Kidney (tissue), 14 donors: ENCODE data around the gene SLC41A3. TPM values are rescaled to one million over a fixed set of nuclear protein-coding genes. Genes with fewer than 3 reads are reported as not detected.

Experiments
- DNase-seq, 5 donors: peaks; one replicate each; pipeline ENCODE4 v3.0.0-alpha.2; 2013 to 2020
- FAIRE-seq: peaks from 2 replicates; lab custom pipeline; 2012; peaks lifted over from hg19 to GRCh38; lab: Jason Lieb, UNC
- H3K27ac ChIP-seq, 2 donors: one replicate each; pipeline ENCODE4 v1.7.0; 2013; ENCODE audit warnings: low read depth in 2 of 2, low read length in 2 of 2, inconsistent platforms in 1 of 2
- H3K27me3 ChIP-seq: one replicate; pipeline ENCODE4 v1.7.1; 2013; ENCODE audit warnings: low read length, inconsistent platforms; ENCODE audit not compliant: control insufficient read depth, insufficient read depth
- H3K36me3 ChIP-seq, 3 donors: one replicate each; pipeline versions ENCODE4 v1.7.0 to v1.7.1; 2013; ENCODE audit warnings: low read length in 3 of 3, control low read depth in 1 of 3, inconsistent platforms in 1 of 3; ENCODE audit not compliant: insufficient read depth in 3 of 3, control insufficient read depth in 2 of 3
- H3K4me1 ChIP-seq, 3 donors: one replicate each; pipeline versions ENCODE4 v1.7.0 to v1.7.1; 2013; ENCODE audit warnings: low read length in 3 of 3, inconsistent platforms in 1 of 3, low read depth in 1 of 3; ENCODE audit not compliant: control insufficient read depth in 2 of 3, insufficient read depth in 2 of 3
- H3K4me3 ChIP-seq, 3 donors: one replicate each; pipeline versions ENCODE4 v1.7.0 to v1.8.1; 2013; ENCODE audit warnings: low read length in 3 of 3, control low read depth in 1 of 3, inconsistent platforms in 1 of 3
- H3K9ac ChIP-seq, 3 donors: one replicate each; pipeline versions ENCODE4 v1.7.0 to v1.7.1; 2013; ENCODE audit warnings: low read length in 3 of 3, control low read depth in 1 of 3, inconsistent platforms in 1 of 3
- H3K9me3 ChIP-seq, 3 donors: one replicate each; pipeline versions ENCODE4 v1.7.0 to v1.7.1; 2013; ENCODE audit warnings: low read length in 3 of 3, control low read depth in 1 of 3, inconsistent platforms in 1 of 3; ENCODE audit not compliant: control insufficient read depth in 2 of 3, insufficient read depth in 1 of 3
- intact Hi-C: fragments of 100-400 bp; cut with DNase I; formaldehyde crosslinking; loops from one replicate; pipeline ENCODE4 v1.11.1; 2022
- polyA plus RNA-seq: library from polyadenylated mRNA; stranded (reverse); fragments of 350-450 nt; fragmentation: Illumina TruSeq; extraction: RNeasy Lipid Tissue Mini Kit (QIAGEN cat#74804); gene quantifications from one replicate; pipeline ENCODE4 v1.2.3, GENCODE V29; 2014; ENCODE audit warnings: low read depth, low replicate concordance; ENCODE audit not compliant: insufficient read depth
- total RNA-seq: library from RNA; stranded (reverse); fragmentation: NEBNext Ultra II Directional; extraction: Animal tissue kit (Norgen Biotek cat#: 25700); gene quantifications from one replicate; pipeline ENCODE4 v1.2.1, GENCODE V29; 2021
- TF ChIP-seq, protein P1 (sequence below): IDR thresholded peaks from 3 replicates; pipeline ENCODE4 v1.5.1; 2012; ENCODE audit warnings: mild to moderate bottlenecking, moderate library complexity, borderline replicate concordance; ENCODE audit not compliant: insufficient read depth; ENCODE audit errors: extremely low read depth
- donor health status: control.
- donor health status: control.
- donor health status: control.
- donor health status: control.
- donor health status: control.
- donor health status: DM: yes; HTN: yes; CAD: no.
- donor health status: Normal renal cell carcinoma (clear cell type).

SLC41A3 gene
- total and polyA plus RNA-seq, 2 donors from 2014 or later: 31.6 to 74.3 TPM

GRCh38 chr3:126033765-126034164 is 50.2 kb downstream of the SLC41A3 start:
- DNase-seq: peak in 2 of 5 donors; percentile 3 to 11
- FAIRE-seq: no peak
- Histone ChIP-seq H3K36me3 (peaks cover 0 to 2% (median 0%) of the 10 kb centered on the region in 3 donors), H3K27ac (no peak overlapping the region), H3K9me3 (no peaks in the 10 kb centered on the region), H3K4me3 (no peak overlapping the region), H3K9ac (no peak overlapping the region), H3K4me1 (no peaks in the 10 kb centered on the region), H3K27me3 (no peaks in the 10 kb centered on the region)
- TF ChIP-seq, protein P1, sequence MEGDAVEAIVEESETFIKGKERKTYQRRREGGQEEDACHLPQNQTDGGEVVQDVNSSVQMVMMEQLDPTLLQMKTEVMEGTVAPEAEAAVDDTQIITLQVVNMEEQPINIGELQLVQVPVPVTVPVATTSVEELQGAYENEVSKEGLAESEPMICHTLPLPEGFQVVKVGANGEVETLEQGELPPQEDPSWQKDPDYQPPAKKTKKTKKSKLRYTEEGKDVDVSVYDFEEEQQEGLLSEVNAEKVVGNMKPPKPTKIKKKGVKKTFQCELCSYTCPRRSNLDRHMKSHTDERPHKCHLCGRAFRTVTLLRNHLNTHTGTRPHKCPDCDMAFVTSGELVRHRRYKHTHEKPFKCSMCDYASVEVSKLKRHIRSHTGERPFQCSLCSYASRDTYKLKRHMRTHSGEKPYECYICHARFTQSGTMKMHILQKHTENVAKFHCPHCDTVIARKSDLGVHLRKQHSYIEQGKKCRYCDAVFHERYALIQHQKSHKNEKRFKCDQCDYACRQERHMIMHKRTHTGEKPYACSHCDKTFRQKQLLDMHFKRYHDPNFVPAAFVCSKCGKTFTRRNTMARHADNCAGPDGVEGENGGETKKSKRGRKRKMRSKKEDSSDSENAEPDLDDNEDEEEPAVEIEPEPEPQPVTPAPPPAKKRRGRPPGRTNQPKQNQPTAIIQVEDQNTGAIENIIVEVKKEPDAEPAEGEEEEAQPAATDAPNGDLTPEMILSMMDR: no peak
- intact Hi-C loops: no loop called here

DNA sequence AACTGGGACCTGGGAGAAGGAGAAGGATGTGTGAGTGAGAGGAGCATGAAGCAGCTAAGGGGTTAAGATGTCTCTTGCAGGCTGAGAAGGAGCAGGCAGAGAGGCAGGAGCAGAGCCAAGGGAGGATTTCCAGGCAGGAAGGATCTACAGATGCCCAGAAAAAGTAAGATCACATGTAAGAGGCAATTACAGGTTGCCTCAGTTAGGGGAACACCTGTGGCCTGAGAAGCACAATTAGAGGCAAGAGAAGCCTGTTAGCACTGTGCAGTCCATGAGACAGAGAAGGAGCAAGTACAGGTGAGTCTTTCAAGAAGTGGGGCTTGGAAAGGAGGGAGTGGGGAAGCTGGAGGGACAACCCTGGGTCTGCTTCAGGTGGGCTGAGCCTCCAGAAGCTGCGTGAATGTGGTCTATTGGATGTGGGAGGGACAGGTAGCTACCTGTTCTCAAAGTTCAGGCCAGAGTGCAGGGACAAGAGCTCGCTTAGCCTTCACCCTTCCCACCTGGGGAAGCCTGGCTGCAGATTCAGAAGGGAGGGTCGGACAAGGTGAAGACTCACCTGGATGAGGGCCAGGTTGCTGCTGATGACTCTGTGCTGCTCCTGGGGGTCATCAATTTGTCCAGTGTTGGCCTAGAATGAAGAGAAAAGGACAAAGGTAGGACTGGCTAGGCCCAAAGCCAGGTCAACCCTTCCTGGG is 50.7 kb downstream of the SLC41A3 start:
- no peaks in the 10 kb centered on the region for H3K9me3 ChIP-seq
- TF ChIP-seq, protein P1: no peak
- H3K4me3 ChIP-seq: no peak overlapping the region
- no peaks in the 10 kb centered on the region for H3K4me1 ChIP-seq
- no peak overlapping the region for H3K27ac ChIP-seq
- intact Hi-C loops: no loop called here
- DNase-seq: peak in 2 of 5 donors; percentile 3 to 5
- no peak for FAIRE-seq
- H3K27me3 ChIP-seq: no peaks in the 10 kb centered on the region
- peaks cover 0 to 2% (median 0%) of the 10 kb centered on the region in 3 donors for H3K36me3 ChIP-seq
- no peak overlapping the region for H3K9ac ChIP-seq

GRCh38 chr3:126031981-126032471 is 51.9 kb downstream of the SLC41A3 start:
- DNase-seq: peak in 1 of 5 donors; percentile 7
- Histone ChIP-seq H3K27ac (no peak overlapping the region), H3K4me1 (no peaks in the 10 kb centered on the region), H3K36me3 (peaks cover 0 to 2% (median 0%) of the 10 kb centered on the region in 3 donors), H3K4me3 (no peak overlapping the region), H3K9me3 (peaks cover 0 to 4% (median 0%) of the 10 kb centered on the region in 3 donors), H3K9ac (no peak overlapping the region), H3K27me3 (no peaks in the 10 kb centered on the region)
- intact Hi-C loops: no loop called here
- no peak for FAIRE-seq
- TF ChIP-seq, protein P1: no peak
